BE2C (cell line): ENCODE results near the gene DARS2.

Source experiments
- DNase-seq: peaks from one replicate; pipeline ENCODE4 v3.0.0-alpha.2; 2020
- H3K27me3 ChIP-seq: fragments of 250-450 bp; sonication (Bioruptor Pico); 2 replicates; pipeline ENCODE4 v1.5.1; 2020; ENCODE audit warnings: mild to moderate bottlenecking
- H3K36me3 ChIP-seq: fragments of 250-450 bp; sonication (Bioruptor Pico); 2 replicates; pipeline ENCODE4 v1.5.1; 2020; ENCODE audit warnings: mild to moderate bottlenecking
- H3K4me1 ChIP-seq: fragments of 250-450 bp; sonication (Bioruptor Pico); 2 replicates; pipeline ENCODE4 v1.5.1; 2020
- H3K4me3 ChIP-seq: 2 replicates; pipeline ENCODE4 v1.5.1; 2011; ENCODE audit warnings: low read depth, low read length
- H3K9me3 ChIP-seq: fragments of 250-450 bp; sonication (Bioruptor Pico); 2 replicates; pipeline ENCODE4 v1.5.1; 2020
- CTCF ChIP-seq: IDR thresholded peaks from 2 replicates; pipeline ENCODE4 v1.5.1; 2012; ENCODE audit warnings: mild to moderate bottlenecking, low read depth, low read length

The DARS2 gene

GRCh38 chr1:173864179-173864867 is 39.9 kb downstream of the DARS2 start:
- no peaks in the 10 kb centered on the region for H3K27me3 ChIP-seq
- DNase-seq, result no peak
- no peak for TF ChIP-seq CTCF
- peak overlapping the region; percentile 95 for H3K4me3 ChIP-seq
- peaks cover 80% of the 10 kb centered on the region for H3K36me3 ChIP-seq
- no peaks in the 10 kb centered on the region; the same call in 1 of the 2 replicates for H3K4me1 ChIP-seq
- H3K9me3 ChIP-seq, result no peaks in the 10 kb centered on the region

- peaks cover 2% of the 10 kb centered on the region for H3K4me1 ChIP-seq
- H3K4me3 ChIP-seq, result peak overlapping the region; percentile 95
- H3K27me3 ChIP-seq, result no peaks in the 10 kb centered on the region
- H3K9me3 ChIP-seq, result no peaks in the 10 kb centered on the region
- peaks cover 68% of the 10 kb centered on the region for H3K36me3 ChIP-seq
- DNase-seq, result no peak
- TF ChIP-seq CTCF, result no peak
Observed at GRCh38 chr1:173865468-173866164, 41.1 kb downstream of the DARS2 start.

- peaks cover 59% of the 10 kb centered on the region for H3K36me3 ChIP-seq
- DNase-seq, result no peak
- peak overlapping the region; percentile 95 for H3K4me3 ChIP-seq
- no peaks in the 10 kb centered on the region for H3K9me3 ChIP-seq
- no peaks in the 10 kb centered on the region for H3K27me3 ChIP-seq
- no peak for TF ChIP-seq CTCF
- peaks cover 12% of the 10 kb centered on the region for H3K4me1 ChIP-seq
Observed at GRCh38 chr1:173866413-173867115, 42.1 kb downstream of the DARS2 start.

- no peak for TF ChIP-seq CTCF
- Histone ChIP-seq H3K36me3 (peaks cover 54% of the 10 kb centered on the region), H3K4me3 (peak overlapping the region; percentile 95), H3K9me3 (no peaks in the 10 kb centered on the region), H3K27me3 (no peaks in the 10 kb centered on the region), H3K4me1 (peaks cover 12% of the 10 kb centered on the region)
- DNase-seq, result peak; percentile 13
Observed at GRCh38 chr1:173867141-173867752, 42.8 kb downstream of the DARS2 start.

GRCh38 chr1:173867753-173868265 is 43.3 kb downstream of the DARS2 start, which contains the start of gene GAS5:
GAS5 (minus strand) TSS chr1:173867989.
- TF ChIP-seq CTCF, result no peak

More at GRCh38 chr1:173867753-173868265, 43.3 kb downstream of the DARS2 start, which contains the start of gene GAS5:
- Histone ChIP-seq H3K9me3 (no peaks in the 10 kb centered on the region), H3K4me3 (peak within 1 kb of the TSS; percentile 95), H3K36me3 (peaks cover 49% of the 10 kb centered on the region), H3K27me3 (no peaks in the 10 kb centered on the region), H3K4me1 (peaks cover 12% of the 10 kb centered on the region)
- peak; percentile 100 for DNase-seq
